GM19328 (cell line): ENCODE measurements around the gene AOC3.
"Not testable (repeated sequence)": the region's sequence is repeated elsewhere in the genome, so short reads cannot be mapped to it uniquely, and the experiment has no call there.

Experiments used
- ATAC-seq: cut with Tn5 transposase; IDR thresholded peaks from one replicate; pipeline ENCODE4 v1.9.1; 2021; ENCODE audit warnings: mild to moderate bottlenecking, moderate library complexity; ENCODE audit not compliant: unreplicated experiment

Gene AOC3

GRCh38 chr17:42889809-42890208 lies 38.8 kb downstream of the AOC3 start:
- ATAC-seq = no peak

GRCh38 chr17:42891539-42892152 lies 40.6 kb downstream of the AOC3 start:
- no peak for ATAC-seq

- no peak for ATAC-seq
These were observed 42.4 kb downstream of the AOC3 start for GRCh38 chr17:42893359-42893758.

- ATAC-seq = no peak
These were observed 43.5 kb downstream of the AOC3 start for GRCh38 chr17:42894283-42895184.

- no peak for ATAC-seq
These were observed 44.2 kb downstream of the AOC3 start for GRCh38 chr17:42895185-42895555.

- no peak for ATAC-seq
These were observed 47.3 kb downstream of the AOC3 start for GRCh38 chr17:42898147-42898811.

GRCh38 chr17:42899981-42900380 lies 49.0 kb downstream of the AOC3 start:
- not testable (repeated sequence) for ATAC-seq

GRCh38 chr17:42900460-42901331 lies 49.7 kb downstream of the AOC3 start, which contains the start of gene G6PC1:
TSS of gene G6PC1 (plus strand) at chr17:42900799. CDS start at chr17:42900877, 78 bp downstream.
- no peak for ATAC-seq

GRCh38 chr17:42901535-42902229 lies 50.7 kb downstream of the AOC3 start:
- no peak for ATAC-seq

GRCh38 chr17:42904110-42904469 lies 53.1 kb downstream of the AOC3 start:
- ATAC-seq = no peak

GRCh38 chr17:42906772-42907446 lies 55.9 kb downstream of the AOC3 start:
- ATAC-seq = no peak
